WTC11 (cell line): ENCODE measurements around the gene WSB1. TPM values are rescaled to one million over a fixed set of nuclear protein-coding genes. Genes with fewer than 3 reads are reported as not detected.

Source experiments
- ATAC-seq: fragments of 200-7000 bp; cut with Tn5 transposase; 2 replicates; pipeline ENCODE4 v1.10.0; 2021; ENCODE audit warnings: mild to moderate bottlenecking, moderate library complexity
- CTCF ChIA-PET: fragments of 300-600 bp; sonication (Branson Sonifier 250); formaldehyde crosslinking; loops from one replicate; lab custom pipeline; 2021; ENCODE audit warnings: antibody characterized with exemption; lab: Charles Lee
- POLR2A ChIA-PET: fragments of 350-600 bp; sonication (Branson Sonifier 250); formaldehyde crosslinking; loops from one replicate; lab custom pipeline; 2021; ENCODE audit warnings: antibody characterized with exemption; lab: Charles Lee
- DNase-seq: peaks from one replicate; pipeline ENCODE4 v3.0.0; 2021; ENCODE audit warnings: low spot score
- H3K27ac Mint-ChIP-seq: 2 replicates; pipeline ENCODE4 v1.8.0; 2021; ENCODE audit warnings: mixed read lengths
- H3K27me3 Mint-ChIP-seq: 2 replicates; pipeline ENCODE4 v1.8.0; 2021; ENCODE audit warnings: low read depth, mild to moderate bottlenecking, moderate library complexity, mixed read lengths
- H3K36me3 Mint-ChIP-seq: 2 replicates; pipeline ENCODE4 v1.8.0; 2021; ENCODE audit warnings: mixed read lengths
- H3K4me1 Mint-ChIP-seq: 2 replicates; pipeline ENCODE4 v1.8.0; 2022; ENCODE audit warnings: mixed read lengths
- H3K4me3 Mint-ChIP-seq: 2 replicates; pipeline ENCODE4 v1.8.0; 2021; ENCODE audit warnings: mild to moderate bottlenecking, moderate library complexity, mixed read lengths
- H3K9me3 Mint-ChIP-seq: 2 replicates; pipeline ENCODE4 v1.8.0; 2021; ENCODE audit warnings: mixed read lengths
- CREM ChIP-seq: sonication (generic); formaldehyde crosslinking; IDR thresholded peaks from 2 replicates; pipeline ENCODE4 v1.8.1; 2022; ENCODE audit warnings: mild to moderate bottlenecking, missing genetic modification reagents, moderate library complexity
- EMX1 ChIP-seq: fragments of 250-450 bp; sonication (Bioruptor Pico); IDR thresholded peaks from 2 replicates; pipeline ENCODE4 v1.8.0; 2021; ENCODE audit warnings: mild to moderate bottlenecking
- ETV6 ChIP-seq: sonication (generic); formaldehyde crosslinking; IDR thresholded peaks from 2 replicates; pipeline ENCODE4 v1.8.1; 2022; ENCODE audit warnings: mild to moderate bottlenecking, missing genetic modification reagents
- FOXJ3 ChIP-seq: sonication (generic); formaldehyde crosslinking; IDR thresholded peaks from 2 replicates; pipeline ENCODE4 v1.9.0; 2021; ENCODE audit warnings: missing genetic modification reagents, mild to moderate bottlenecking, borderline replicate concordance
- NFE2L1 ChIP-seq: sonication (generic); formaldehyde crosslinking; IDR thresholded peaks from 2 replicates; pipeline ENCODE4 v1.8.1; 2023; ENCODE audit warnings: missing genetic modification reagents
- OVOL2 ChIP-seq: fragments of 250-450 bp; sonication (Bioruptor Pico); IDR thresholded peaks from 2 replicates; pipeline ENCODE4 v1.9.0; 2021; ENCODE audit warnings: mild to moderate bottlenecking, borderline replicate concordance
- RELA ChIP-seq: sonication (generic); formaldehyde crosslinking; IDR thresholded peaks from 2 replicates; pipeline ENCODE4 v1.8.1; 2022; ENCODE audit warnings: missing genetic modification reagents, mild to moderate bottlenecking, borderline replicate concordance
- SMAD3 ChIP-seq: sonication (generic); formaldehyde crosslinking; IDR thresholded peaks from 2 replicates; pipeline ENCODE4 v1.8.0; 2022; ENCODE audit warnings: missing genetic modification reagents, mild to moderate bottlenecking, borderline replicate concordance
- SP1 ChIP-seq: sonication (generic); formaldehyde crosslinking; conservative IDR thresholded peaks from 2 replicates; pipeline ENCODE4 v1.8.1; 2022; ENCODE audit warnings: missing genetic modification reagents
- TEAD4 ChIP-seq: sonication (generic); formaldehyde crosslinking; IDR thresholded peaks from 2 replicates; pipeline ENCODE4 v1.8.0; 2022; ENCODE audit warnings: mild to moderate bottlenecking, missing genetic modification reagents
- ZNF121 ChIP-seq: sonication (generic); formaldehyde crosslinking; IDR thresholded peaks from 2 replicates; pipeline ENCODE4 v1.8.0; 2023; ENCODE audit warnings: missing genetic modification reagents
- total RNA-seq: library from RNA; stranded (reverse); gene quantifications from 3 replicates; pipeline ENCODE4 v1.2.3, GENCODE V29; 2021
- TF ChIP-seq, protein P1 (sequence below): fragments of 200-600 bp; IDR thresholded peaks from 2 replicates; pipeline ENCODE4 v1.8.0; 2022; ENCODE audit warnings: antibody characterized with exemption
- TF ChIP-seq, protein P2 (sequence below): fragments of 250-450 bp; sonication (Bioruptor Pico); IDR thresholded peaks from 2 replicates; pipeline ENCODE4 v1.9.0; 2021; ENCODE audit warnings: mild to moderate bottlenecking
- TF ChIP-seq, protein P3 (sequence below): sonication (generic); formaldehyde crosslinking; IDR thresholded peaks from 2 replicates; pipeline ENCODE4 v1.8.0; 2022; ENCODE audit warnings: missing genetic modification reagents
- TF ChIP-seq, protein P4 (sequence below): fragments of 250-450 bp; sonication (Bioruptor Pico); IDR thresholded peaks from 2 replicates; pipeline ENCODE4 v1.8.0; 2021; ENCODE audit warnings: mild to moderate bottlenecking
- TF ChIP-seq, protein P5 (sequence below): sonication (generic); formaldehyde crosslinking; IDR thresholded peaks from 2 replicates; pipeline ENCODE4 v1.8.0; 2022; ENCODE audit warnings: mild to moderate bottlenecking, missing genetic modification reagents
- TF ChIP-seq, protein P6 (sequence below): sonication (generic); formaldehyde crosslinking; conservative IDR thresholded peaks from 2 replicates; pipeline ENCODE4 v1.8.1; 2023; ENCODE audit warnings: mild to moderate bottlenecking, low read depth, missing genetic modification reagents, moderate library complexity
- TF ChIP-seq, protein P7 (sequence below): sonication (generic); formaldehyde crosslinking; IDR thresholded peaks from 2 replicates; pipeline ENCODE4 v1.8.0; 2022; ENCODE audit warnings: mild to moderate bottlenecking, missing genetic modification reagents

The WSB1 gene
- total RNA-seq, 1 experiment from 2014 or later: 167 TPM

DNA sequence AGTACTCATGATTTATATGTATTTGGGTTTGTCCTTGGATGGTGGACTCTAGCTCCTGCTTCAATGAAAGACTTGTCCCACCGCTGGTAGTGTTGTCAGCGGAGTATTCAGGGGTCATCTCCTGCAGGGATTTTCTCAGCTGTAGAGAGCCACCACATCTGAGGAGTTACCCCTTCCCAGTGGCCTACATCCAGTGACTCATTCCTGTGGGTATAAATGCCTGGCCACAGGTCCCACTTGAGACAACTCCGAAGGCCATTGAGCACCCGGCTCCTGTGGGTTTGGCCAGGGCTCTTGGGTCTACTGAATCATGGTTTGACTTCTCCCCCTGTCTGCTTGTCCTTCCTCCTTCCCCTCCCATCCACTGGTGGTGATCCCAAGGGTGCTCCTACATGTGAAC lies 34.6 kb upstream of the WSB1 start:
- Mint-ChIP-seq H3K36me3 (no peaks in the 10 kb centered on the region), H3K27me3 (peaks cover 3% of the 10 kb centered on the region; the same call in 1 of the 2 replicates), H3K27ac (no peak overlapping the region; the same call in 1 of the 2 replicates), H3K4me3 (no peak overlapping the region), H3K9me3 (0 out of 2 replicates have a peak, but pooled peaks cover 3% of the 10 kb centered on the region), H3K4me1 (no peaks in the 10 kb centered on the region)
- POLR2A ChIA-PET: no interaction called here
- TF ChIP-seq RELA (CRISPR knock-in tag): no peak
- CTCF ChIA-PET: interaction anchor here (2.4 kb wide), 1 partner anchor 14 kb away, joined by 5 read pairs; no protein-coding TSS in a partner anchor
- ATAC-seq (no peak), DNase-seq (no peak)

DNA sequence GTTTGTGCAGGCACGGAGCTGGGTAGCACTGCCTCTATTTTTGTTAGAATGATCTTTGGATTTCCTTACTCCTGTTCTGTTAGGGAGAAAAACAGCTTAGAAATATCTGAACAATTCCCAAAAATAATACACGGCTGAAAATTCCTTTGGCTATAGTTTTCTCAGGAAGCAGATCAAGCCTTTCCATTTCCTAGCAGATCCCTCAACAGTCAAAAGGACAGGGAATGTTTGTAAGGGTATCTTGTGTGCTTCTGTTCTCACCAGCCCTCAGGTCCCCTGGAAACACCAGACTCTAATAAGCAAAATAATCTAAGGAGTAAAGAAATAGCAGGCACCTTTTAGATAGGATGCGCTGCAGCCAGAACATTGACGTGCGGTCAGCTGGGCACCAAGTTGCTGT lies 30.5 kb upstream of the WSB1 start:
- no peak for ATAC-seq
- H3K4me3 Mint-ChIP-seq: no peak overlapping the region
- H3K9me3 Mint-ChIP-seq: no peaks in the 10 kb centered on the region
- peaks cover 3% of the 10 kb centered on the region; the same call in 1 of the 2 replicates for H3K27me3 Mint-ChIP-seq
- TF ChIP-seq FOXJ3 (no peak), EMX1 (CRISPR knock-in tag) (no peak), ZNF121 (CRISPR knock-in tag) (no peak), CREM (CRISPR knock-in tag) (no peak), OVOL2 (no peak), SMAD3 (CRISPR knock-in tag) (no peak), NFE2L1 (CRISPR knock-in tag) (no peak), ETV6 (CRISPR knock-in tag) (no peak)
- TF ChIP-seq, protein P1, sequence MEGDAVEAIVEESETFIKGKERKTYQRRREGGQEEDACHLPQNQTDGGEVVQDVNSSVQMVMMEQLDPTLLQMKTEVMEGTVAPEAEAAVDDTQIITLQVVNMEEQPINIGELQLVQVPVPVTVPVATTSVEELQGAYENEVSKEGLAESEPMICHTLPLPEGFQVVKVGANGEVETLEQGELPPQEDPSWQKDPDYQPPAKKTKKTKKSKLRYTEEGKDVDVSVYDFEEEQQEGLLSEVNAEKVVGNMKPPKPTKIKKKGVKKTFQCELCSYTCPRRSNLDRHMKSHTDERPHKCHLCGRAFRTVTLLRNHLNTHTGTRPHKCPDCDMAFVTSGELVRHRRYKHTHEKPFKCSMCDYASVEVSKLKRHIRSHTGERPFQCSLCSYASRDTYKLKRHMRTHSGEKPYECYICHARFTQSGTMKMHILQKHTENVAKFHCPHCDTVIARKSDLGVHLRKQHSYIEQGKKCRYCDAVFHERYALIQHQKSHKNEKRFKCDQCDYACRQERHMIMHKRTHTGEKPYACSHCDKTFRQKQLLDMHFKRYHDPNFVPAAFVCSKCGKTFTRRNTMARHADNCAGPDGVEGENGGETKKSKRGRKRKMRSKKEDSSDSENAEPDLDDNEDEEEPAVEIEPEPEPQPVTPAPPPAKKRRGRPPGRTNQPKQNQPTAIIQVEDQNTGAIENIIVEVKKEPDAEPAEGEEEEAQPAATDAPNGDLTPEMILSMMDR: no peak
- TF ChIP-seq, protein P2, sequence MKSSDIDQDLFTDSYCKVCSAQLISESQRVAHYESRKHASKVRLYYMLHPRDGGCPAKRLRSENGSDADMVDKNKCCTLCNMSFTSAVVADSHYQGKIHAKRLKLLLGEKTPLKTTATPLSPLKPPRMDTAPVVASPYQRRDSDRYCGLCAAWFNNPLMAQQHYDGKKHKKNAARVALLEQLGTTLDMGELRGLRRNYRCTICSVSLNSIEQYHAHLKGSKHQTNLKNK (CRISPR knock-in tag): no peak
- TF ChIP-seq, protein P3, sequence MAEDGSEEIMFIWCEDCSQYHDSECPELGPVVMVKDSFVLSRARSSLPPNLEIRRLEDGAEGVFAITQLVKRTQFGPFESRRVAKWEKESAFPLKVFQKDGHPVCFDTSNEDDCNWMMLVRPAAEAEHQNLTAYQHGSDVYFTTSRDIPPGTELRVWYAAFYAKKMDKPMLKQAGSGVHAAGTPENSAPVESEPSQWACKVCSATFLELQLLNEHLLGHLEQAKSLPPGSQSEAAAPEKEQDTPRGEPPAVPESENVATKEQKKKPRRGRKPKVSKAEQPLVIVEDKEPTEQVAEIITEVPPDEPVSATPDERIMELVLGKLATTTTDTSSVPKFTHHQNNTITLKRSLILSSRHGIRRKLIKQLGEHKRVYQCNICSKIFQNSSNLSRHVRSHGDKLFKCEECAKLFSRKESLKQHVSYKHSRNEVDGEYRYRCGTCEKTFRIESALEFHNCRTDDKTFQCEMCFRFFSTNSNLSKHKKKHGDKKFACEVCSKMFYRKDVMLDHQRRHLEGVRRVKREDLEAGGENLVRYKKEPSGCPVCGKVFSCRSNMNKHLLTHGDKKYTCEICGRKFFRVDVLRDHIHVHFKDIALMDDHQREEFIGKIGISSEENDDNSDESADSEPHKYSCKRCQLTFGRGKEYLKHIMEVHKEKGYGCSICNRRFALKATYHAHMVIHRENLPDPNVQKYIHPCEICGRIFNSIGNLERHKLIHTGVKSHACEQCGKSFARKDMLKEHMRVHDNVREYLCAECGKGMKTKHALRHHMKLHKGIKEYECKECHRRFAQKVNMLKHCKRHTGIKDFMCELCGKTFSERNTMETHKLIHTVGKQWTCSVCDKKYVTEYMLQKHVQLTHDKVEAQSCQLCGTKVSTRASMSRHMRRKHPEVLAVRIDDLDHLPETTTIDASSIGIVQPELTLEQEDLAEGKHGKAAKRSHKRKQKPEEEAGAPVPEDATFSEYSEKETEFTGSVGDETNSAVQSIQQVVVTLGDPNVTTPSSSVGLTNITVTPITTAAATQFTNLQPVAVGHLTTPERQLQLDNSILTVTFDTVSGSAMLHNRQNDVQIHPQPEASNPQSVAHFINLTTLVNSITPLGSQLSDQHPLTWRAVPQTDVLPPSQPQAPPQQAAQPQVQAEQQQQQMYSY (CRISPR knock-in tag): no peak
- TF ChIP-seq, all 79 proteins: peak for 0
- no peak for DNase-seq
- Mint-ChIP-seq H3K27ac (no peak overlapping the region), H3K36me3 (no peaks in the 10 kb centered on the region), H3K4me1 (peaks cover 2% of the 10 kb centered on the region)
- CTCF ChIA-PET: interaction anchor here (1.2 kb wide), 1 partner anchor 18 kb away, joined by 3 read pairs; no protein-coding TSS in a partner anchor
- POLR2A ChIA-PET: interaction anchor here (1.0 kb wide), 1 partner anchor 31 kb away, joined by 4 read pairs; no protein-coding TSS in a partner anchor

DNA sequence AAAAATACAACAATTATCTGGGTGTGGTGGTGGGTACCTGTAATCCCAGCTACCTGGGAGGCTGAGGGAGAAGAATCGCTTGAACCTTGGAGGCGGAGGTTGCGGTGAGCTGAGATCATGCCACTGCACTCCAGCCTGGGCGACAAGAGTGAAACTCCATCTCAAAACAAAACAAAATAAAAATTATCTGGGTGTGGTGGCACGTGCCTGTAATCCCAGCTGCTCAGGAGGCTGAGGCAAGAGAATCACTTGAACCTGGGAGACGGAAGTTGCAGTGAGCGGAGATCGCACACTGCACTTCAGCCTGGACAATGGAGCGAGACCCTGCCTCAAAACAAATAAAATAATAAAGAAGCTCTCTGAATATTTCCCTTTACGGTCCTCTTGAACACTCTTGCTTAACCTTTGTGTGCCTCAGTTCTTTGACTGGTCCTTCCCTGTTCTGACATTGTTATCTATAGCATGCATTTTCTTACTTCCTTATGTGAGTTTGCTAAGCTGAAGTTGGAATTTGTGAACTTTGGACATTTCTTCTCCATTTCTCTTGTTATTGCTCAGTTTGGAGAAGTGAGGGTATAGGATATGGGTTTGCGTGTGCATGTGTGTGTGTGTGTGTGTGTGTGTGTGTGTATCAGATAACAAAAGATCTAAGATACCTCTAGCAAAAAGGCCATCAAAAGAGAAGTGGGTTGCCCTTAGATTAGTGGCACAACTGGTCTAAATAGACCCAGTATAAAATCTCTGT lies 29.7 kb upstream of the WSB1 start:
- Mint-ChIP-seq H3K27ac (no peak overlapping the region), H3K9me3 (no peaks in the 10 kb centered on the region), H3K4me3 (no peak overlapping the region), H3K36me3 (no peaks in the 10 kb centered on the region), H3K4me1 (peaks cover 6% of the 10 kb centered on the region), H3K27me3 (peaks cover 3% of the 10 kb centered on the region; the same call in 1 of the 2 replicates)
- no peak for DNase-seq
- ChIA-PET POLR2A (no interaction called here), CTCF (no interaction called here)
- ATAC-seq: no peak
- TF ChIP-seq, protein P4, sequence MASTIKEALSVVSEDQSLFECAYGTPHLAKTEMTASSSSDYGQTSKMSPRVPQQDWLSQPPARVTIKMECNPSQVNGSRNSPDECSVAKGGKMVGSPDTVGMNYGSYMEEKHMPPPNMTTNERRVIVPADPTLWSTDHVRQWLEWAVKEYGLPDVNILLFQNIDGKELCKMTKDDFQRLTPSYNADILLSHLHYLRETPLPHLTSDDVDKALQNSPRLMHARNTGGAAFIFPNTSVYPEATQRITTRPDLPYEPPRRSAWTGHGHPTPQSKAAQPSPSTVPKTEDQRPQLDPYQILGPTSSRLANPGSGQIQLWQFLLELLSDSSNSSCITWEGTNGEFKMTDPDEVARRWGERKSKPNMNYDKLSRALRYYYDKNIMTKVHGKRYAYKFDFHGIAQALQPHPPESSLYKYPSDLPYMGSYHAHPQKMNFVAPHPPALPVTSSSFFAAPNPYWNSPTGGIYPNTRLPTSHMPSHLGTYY: no peak
- TF ChIP-seq, protein P5, sequence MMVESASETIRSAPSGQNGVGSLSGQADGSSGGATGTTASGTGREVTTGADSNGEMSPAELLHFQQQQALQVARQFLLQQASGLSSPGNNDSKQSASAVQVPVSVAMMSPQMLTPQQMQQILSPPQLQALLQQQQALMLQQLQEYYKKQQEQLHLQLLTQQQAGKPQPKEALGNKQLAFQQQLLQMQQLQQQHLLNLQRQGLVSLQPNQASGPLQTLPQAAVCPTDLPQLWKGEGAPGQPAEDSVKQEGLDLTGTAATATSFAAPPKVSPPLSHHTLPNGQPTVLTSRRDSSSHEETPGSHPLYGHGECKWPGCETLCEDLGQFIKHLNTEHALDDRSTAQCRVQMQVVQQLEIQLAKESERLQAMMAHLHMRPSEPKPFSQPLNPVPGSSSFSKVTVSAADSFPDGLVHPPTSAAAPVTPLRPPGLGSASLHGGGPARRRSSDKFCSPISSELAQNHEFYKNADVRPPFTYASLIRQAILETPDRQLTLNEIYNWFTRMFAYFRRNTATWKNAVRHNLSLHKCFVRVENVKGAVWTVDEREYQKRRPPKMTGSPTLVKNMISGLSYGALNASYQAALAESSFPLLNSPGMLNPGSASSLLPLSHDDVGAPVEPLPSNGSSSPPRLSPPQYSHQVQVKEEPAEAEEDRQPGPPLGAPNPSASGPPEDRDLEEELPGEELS: no peak
- TF ChIP-seq SP1 (CRISPR knock-in tag) (no peak), TEAD4 (CRISPR knock-in tag) (no peak)
- TF ChIP-seq, protein P6, sequence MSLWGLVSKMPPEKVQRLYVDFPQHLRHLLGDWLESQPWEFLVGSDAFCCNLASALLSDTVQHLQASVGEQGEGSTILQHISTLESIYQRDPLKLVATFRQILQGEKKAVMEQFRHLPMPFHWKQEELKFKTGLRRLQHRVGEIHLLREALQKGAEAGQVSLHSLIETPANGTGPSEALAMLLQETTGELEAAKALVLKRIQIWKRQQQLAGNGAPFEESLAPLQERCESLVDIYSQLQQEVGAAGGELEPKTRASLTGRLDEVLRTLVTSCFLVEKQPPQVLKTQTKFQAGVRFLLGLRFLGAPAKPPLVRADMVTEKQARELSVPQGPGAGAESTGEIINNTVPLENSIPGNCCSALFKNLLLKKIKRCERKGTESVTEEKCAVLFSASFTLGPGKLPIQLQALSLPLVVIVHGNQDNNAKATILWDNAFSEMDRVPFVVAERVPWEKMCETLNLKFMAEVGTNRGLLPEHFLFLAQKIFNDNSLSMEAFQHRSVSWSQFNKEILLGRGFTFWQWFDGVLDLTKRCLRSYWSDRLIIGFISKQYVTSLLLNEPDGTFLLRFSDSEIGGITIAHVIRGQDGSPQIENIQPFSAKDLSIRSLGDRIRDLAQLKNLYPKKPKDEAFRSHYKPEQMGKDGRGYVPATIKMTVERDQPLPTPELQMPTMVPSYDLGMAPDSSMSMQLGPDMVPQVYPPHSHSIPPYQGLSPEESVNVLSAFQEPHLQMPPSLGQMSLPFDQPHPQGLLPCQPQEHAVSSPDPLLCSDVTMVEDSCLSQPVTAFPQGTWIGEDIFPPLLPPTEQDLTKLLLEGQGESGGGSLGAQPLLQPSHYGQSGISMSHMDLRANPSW: no peak
- TF ChIP-seq, protein P7, sequence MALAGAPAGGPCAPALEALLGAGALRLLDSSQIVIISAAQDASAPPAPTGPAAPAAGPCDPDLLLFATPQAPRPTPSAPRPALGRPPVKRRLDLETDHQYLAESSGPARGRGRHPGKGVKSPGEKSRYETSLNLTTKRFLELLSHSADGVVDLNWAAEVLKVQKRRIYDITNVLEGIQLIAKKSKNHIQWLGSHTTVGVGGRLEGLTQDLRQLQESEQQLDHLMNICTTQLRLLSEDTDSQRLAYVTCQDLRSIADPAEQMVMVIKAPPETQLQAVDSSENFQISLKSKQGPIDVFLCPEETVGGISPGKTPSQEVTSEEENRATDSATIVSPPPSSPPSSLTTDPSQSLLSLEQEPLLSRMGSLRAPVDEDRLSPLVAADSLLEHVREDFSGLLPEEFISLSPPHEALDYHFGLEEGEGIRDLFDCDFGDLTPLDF (CRISPR knock-in tag): no peak
